ENCODE results near the gene DEGS1. TPM values are rescaled to one million over a fixed set of nuclear protein-coding genes. Genes with fewer than 3 reads are reported as not detected.

DEGS1 gene
- total and polyA plus RNA-seq, 2 experiments from 2014 or later, result 45.7 to 67.9 TPM

- TF ChIP-seq STAT1 (IDR thresholded peaks at IDR 0.05; ENCODE audit: unreplicated experiment), result no peak
- no peak for TF ChIP-seq NANOG (IDR thresholded peaks at IDR 0.05; ENCODE audit: borderline replicate concordance)
- TF ChIP-seq EZH2 (IDR thresholded peaks at IDR 0.05; ENCODE audit: low read depth, unreplicated experiment), result no peak
- no peak for TF ChIP-seq ZNF331 (CRISPR knock-in tag; IDR thresholded peaks at IDR 0.05; ENCODE audit: low read depth)
- TF ChIP-seq ZNF114 (CRISPR knock-in tag; IDR thresholded peaks at IDR 0.05), result no peak
- no peak for TF ChIP-seq JUNB (IDR thresholded peaks at IDR 0.05; ENCODE audit: unreplicated experiment)
- no peak for TF ChIP-seq ETS1 (IDR thresholded peaks at IDR 0.05)
- TF ChIP-seq EZH2phosphoT487 (IDR thresholded peaks at IDR 0.05; ENCODE audit: unreplicated experiment), result no peak
- no peak for TF ChIP-seq POLR2AphosphoS5 (IDR thresholded peaks at IDR 0.05; ENCODE audit: low read depth)
- TF ChIP-seq CREB1 (CRISPR knock-in tag; IDR thresholded peaks at IDR 0.05; ENCODE audit: low read depth), result no peak
Observed at GRCh38 chr1:224169718-224170270, 13.2 kb upstream of the DEGS1 start (continued).

GRCh38 chr1:224170343-224170742, 12.7 kb upstream of the DEGS1 start:
- no peaks in the 10 kb centered on the region for H3K79me2 ChIP-seq (replicated peaks; ENCODE audit: insufficient read depth)
- H3K4me1 ChIP-seq (ENCODE audit: insufficient read depth), result peaks cover 24% of the 10 kb centered on the region
- H3K36me3 Mint-ChIP-seq (ENCODE audit: low read depth), result peaks cover 8% of the 10 kb centered on the region
- no peaks in the 10 kb centered on the region for H3K9me2 ChIP-seq (ENCODE audit: insufficient read depth)
- H3K4me1 Mint-ChIP-seq, result peaks cover 19% of the 10 kb centered on the region; the same call in 2 of the 3 replicates
- peaks cover 10% of the 10 kb centered on the region for H3K27me3 Mint-ChIP-seq (ENCODE audit: insufficient read depth, low read depth, poor library complexity)
- H3K4me2 ChIP-seq, result no peak overlapping the region
- H3K27me3 ChIP-seq (ENCODE audit: insufficient read depth), result no peaks in the 10 kb centered on the region
- TF ChIP-seq ZNF331 (CRISPR knock-in tag; IDR thresholded peaks at IDR 0.05; ENCODE audit: low read depth) (no peak), EZH2 (IDR thresholded peaks at IDR 0.05; ENCODE audit: low read depth, unreplicated experiment) (no peak), NANOG (IDR thresholded peaks at IDR 0.05; ENCODE audit: borderline replicate concordance) (no peak), ETS1 (IDR thresholded peaks at IDR 0.05) (no peak), EZH2phosphoT487 (IDR thresholded peaks at IDR 0.05; ENCODE audit: unreplicated experiment) (no peak), CTCF (conservative IDR thresholded peaks at IDR 0.05; ENCODE audit: low read depth in 2 of 2) (no peak), STAT1 (IDR thresholded peaks at IDR 0.05; ENCODE audit: unreplicated experiment) (no peak)
- ATAC-seq, result no peak
- no peaks in the 10 kb centered on the region for H3K36me3 ChIP-seq (ENCODE audit: insufficient read depth)
- peak overlapping the region; percentile 86; the same call in 1 of the 2 replicates for H2AFZ ChIP-seq
- no peak overlapping the region for H3K27ac Mint-ChIP-seq
- no peak overlapping the region for H3K27ac ChIP-seq (ENCODE audit: low read depth)
- H4K20me1 ChIP-seq (replicated peaks; ENCODE audit: insufficient read depth), result no peaks in the 10 kb centered on the region
- no peak overlapping the region for H3K4me3 ChIP-seq
- H3K4me3 Mint-ChIP-seq, result no peak overlapping the region
- DNase-seq (ENCODE audit: low spot score), result no peak
- no peaks in the 10 kb centered on the region for H3F3A ChIP-seq (replicated peaks; ENCODE audit: low read depth)
- peaks cover 7% of the 10 kb centered on the region for H3K9me3 Mint-ChIP-seq

Data from GM23338 (cell line).